ENCODE measurements around the gene PSD4. TPM values are rescaled to one million over a fixed set of nuclear protein-coding genes. Genes with fewer than 3 reads are reported as not detected.

PSD4 gene
- total RNA-seq, 2 donors from 2014 or later = 5.2 to 13.3 TPM

DNA sequence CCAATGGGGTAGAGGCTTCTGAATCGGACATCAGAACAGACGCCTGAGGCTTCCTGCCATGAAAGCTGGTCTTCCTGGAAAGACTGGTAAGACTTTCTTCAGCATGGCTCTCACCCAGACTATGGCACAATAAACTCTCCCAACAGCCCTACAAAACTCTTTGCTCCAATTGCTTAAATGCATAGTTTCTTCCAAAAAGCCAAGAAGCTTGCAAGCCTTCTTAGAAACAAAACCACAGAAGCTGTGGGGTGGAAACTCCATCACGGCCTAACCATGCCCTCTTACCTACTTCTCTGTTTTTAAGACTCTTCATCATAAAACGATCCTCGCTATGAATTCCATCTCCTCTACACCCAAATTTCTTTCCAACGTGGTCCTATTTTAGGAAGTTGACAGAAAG lies 56.8 kb downstream of the PSD4 start:
- Histone ChIP-seq H3K4me1 (ENCODE audit: control insufficient read depth, insufficient read depth, low read length) (peaks cover 2% of the 10 kb centered on the region), H3K9me3 (ENCODE audit: control insufficient read depth, low read length) (no peaks in the 10 kb centered on the region), H3K9ac (ENCODE audit: extremely low read depth, low read length, poor library complexity, severe bottlenecking) (no peak overlapping the region), H3K27me3 (ENCODE audit: control insufficient read depth, insufficient read depth, low read length, poor library complexity, severe bottlenecking) (no peaks in the 10 kb centered on the region), H3K27ac (ENCODE audit: low read depth, low read length) (no peak overlapping the region), H3K4me3 (ENCODE audit: low read length) (no peak overlapping the region), H3K36me3 (ENCODE audit: control insufficient read depth, insufficient read depth, low read length) (no peaks in the 10 kb centered on the region)
- TF ChIP-seq, protein P1, sequence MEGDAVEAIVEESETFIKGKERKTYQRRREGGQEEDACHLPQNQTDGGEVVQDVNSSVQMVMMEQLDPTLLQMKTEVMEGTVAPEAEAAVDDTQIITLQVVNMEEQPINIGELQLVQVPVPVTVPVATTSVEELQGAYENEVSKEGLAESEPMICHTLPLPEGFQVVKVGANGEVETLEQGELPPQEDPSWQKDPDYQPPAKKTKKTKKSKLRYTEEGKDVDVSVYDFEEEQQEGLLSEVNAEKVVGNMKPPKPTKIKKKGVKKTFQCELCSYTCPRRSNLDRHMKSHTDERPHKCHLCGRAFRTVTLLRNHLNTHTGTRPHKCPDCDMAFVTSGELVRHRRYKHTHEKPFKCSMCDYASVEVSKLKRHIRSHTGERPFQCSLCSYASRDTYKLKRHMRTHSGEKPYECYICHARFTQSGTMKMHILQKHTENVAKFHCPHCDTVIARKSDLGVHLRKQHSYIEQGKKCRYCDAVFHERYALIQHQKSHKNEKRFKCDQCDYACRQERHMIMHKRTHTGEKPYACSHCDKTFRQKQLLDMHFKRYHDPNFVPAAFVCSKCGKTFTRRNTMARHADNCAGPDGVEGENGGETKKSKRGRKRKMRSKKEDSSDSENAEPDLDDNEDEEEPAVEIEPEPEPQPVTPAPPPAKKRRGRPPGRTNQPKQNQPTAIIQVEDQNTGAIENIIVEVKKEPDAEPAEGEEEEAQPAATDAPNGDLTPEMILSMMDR (conservative IDR thresholded peaks at IDR 0.05) = no peak
- H3K4me3 Mint-ChIP-seq = no peak overlapping the region
- H3K36me3 Mint-ChIP-seq (ENCODE audit: low read depth) = no peaks in the 10 kb centered on the region
- H3K27ac Mint-ChIP-seq = no peak overlapping the region
- 87 to 89% methylated on average over 3 to 6 of the region's 6 CpGs for WGBS, 2 experiments (ENCODE audit: insufficient coverage in 1 of 2, insufficient read length in 1 of 2)
- peaks cover 5% of the 10 kb centered on the region for H3K4me1 Mint-ChIP-seq
- H3K9me3 Mint-ChIP-seq = no peaks in the 10 kb centered on the region
- DNase-seq = no peak
- peaks cover 9% of the 10 kb centered on the region for H3K27me3 Mint-ChIP-seq (ENCODE audit: insufficient read depth)

DNA sequence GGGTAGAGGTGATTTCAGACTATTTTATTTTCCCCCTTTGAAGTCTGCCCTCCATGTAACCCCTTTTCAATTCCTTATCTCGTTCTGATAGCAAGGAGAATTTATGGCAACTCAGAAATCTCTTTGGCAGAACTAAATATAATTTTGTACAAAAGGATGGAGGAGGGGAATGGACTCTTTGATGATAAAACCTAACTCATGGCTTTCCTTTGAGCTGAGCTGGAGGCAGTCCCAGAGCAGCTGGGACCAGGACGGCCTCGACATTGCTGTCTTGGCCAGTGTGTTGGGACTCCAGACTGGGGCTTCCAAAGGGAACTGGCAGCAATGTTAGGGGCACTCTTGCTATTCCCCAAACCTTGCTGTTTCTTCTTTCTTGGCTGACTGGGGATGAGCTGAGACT lies 57.3 kb downstream of the PSD4 start:
- Histone ChIP-seq H3K4me3 (ENCODE audit: low read length) (no peak overlapping the region), H3K4me1 (ENCODE audit: control insufficient read depth, insufficient read depth, low read length) (peaks cover 2% of the 10 kb centered on the region), H3K27ac (ENCODE audit: low read depth, low read length) (no peak overlapping the region), H3K9me3 (ENCODE audit: control insufficient read depth, low read length) (no peaks in the 10 kb centered on the region), H3K27me3 (ENCODE audit: control insufficient read depth, insufficient read depth, low read length, poor library complexity, severe bottlenecking) (no peaks in the 10 kb centered on the region), H3K36me3 (ENCODE audit: control insufficient read depth, insufficient read depth, low read length) (no peaks in the 10 kb centered on the region), H3K9ac (ENCODE audit: extremely low read depth, low read length, poor library complexity, severe bottlenecking) (no peak overlapping the region)
- Mint-ChIP-seq H3K27me3 (ENCODE audit: insufficient read depth) (peaks cover 9% of the 10 kb centered on the region), H3K4me3 (no peak overlapping the region), H3K36me3 (ENCODE audit: low read depth) (no peaks in the 10 kb centered on the region), H3K4me1 (peaks cover 5% of the 10 kb centered on the region), H3K27ac (no peak overlapping the region), H3K9me3 (no peaks in the 10 kb centered on the region)
- 85% methylated on average over 3 of the region's 3 CpGs; no CpG with 5 or more reads in 1 of the 2 experiments for WGBS, 2 experiments (ENCODE audit: insufficient coverage in 1 of 2, insufficient read length in 1 of 2)
- no peak for DNase-seq
- TF ChIP-seq, protein P1 (conservative IDR thresholded peaks at IDR 0.05) = no peak

DNA sequence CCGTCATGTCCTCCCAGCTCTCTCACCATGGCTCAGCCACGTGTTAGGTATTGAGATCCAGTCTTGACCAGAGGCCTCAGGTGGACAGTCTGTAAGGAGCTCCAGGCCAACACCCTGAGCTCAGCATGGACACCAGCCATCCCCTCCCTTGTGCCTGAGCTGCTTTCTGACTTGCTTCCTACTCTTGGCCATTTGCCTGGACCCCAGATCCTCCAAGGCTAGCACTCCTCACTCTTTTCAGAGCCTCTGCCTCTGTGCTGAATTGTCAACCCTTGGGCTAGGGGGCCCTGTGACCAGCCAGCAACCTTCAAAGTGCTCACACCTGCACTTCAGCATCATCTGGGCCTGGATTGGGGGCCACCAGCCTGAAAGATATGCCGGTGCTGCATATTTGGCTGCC lies 58.4 kb downstream of the PSD4 start:
- no peaks in the 10 kb centered on the region for H3K4me1 ChIP-seq (ENCODE audit: control insufficient read depth, insufficient read depth, low read length)
- H3K4me3 ChIP-seq (ENCODE audit: low read length) = no peak overlapping the region
- H3K9me3 ChIP-seq (ENCODE audit: control insufficient read depth, low read length) = no peaks in the 10 kb centered on the region
- peaks cover 3% of the 10 kb centered on the region for H3K4me1 Mint-ChIP-seq
- H3K27ac Mint-ChIP-seq = no peak overlapping the region
- DNase-seq = no peak
- WGBS, 2 experiments (ENCODE audit: insufficient coverage in 1 of 2, insufficient read length in 1 of 2) = 79 to 93% methylated on average over 2 to 3 of the region's 3 CpGs
- peaks cover 4% of the 10 kb centered on the region for H3K36me3 ChIP-seq (ENCODE audit: control insufficient read depth, insufficient read depth, low read length)
- no peak overlapping the region for H3K9ac ChIP-seq (ENCODE audit: extremely low read depth, low read length, poor library complexity, severe bottlenecking)
- TF ChIP-seq, protein P1 (conservative IDR thresholded peaks at IDR 0.05) = no peak
- no peaks in the 10 kb centered on the region for H3K36me3 Mint-ChIP-seq (ENCODE audit: low read depth)
- H3K27me3 ChIP-seq (ENCODE audit: control insufficient read depth, insufficient read depth, low read length, poor library complexity, severe bottlenecking) = no peaks in the 10 kb centered on the region
- peaks cover 7% of the 10 kb centered on the region for H3K9me3 Mint-ChIP-seq
- peaks cover 9% of the 10 kb centered on the region for H3K27me3 Mint-ChIP-seq (ENCODE audit: insufficient read depth)
- H3K27ac ChIP-seq (ENCODE audit: low read depth, low read length) = no peak overlapping the region
- no peak overlapping the region for H3K4me3 Mint-ChIP-seq
